NCI-H2107 treated with DMSO at 0.1 percent for 48 hours (cell line): ENCODE results near the gene RARS2.

Experiments
- DNase-seq: peaks from one replicate; lab custom pipeline; 2025; ENCODE audit not compliant: unreplicated experiment; lab: John Stamatoyannopoulos, UW

RARS2 gene

DNA sequence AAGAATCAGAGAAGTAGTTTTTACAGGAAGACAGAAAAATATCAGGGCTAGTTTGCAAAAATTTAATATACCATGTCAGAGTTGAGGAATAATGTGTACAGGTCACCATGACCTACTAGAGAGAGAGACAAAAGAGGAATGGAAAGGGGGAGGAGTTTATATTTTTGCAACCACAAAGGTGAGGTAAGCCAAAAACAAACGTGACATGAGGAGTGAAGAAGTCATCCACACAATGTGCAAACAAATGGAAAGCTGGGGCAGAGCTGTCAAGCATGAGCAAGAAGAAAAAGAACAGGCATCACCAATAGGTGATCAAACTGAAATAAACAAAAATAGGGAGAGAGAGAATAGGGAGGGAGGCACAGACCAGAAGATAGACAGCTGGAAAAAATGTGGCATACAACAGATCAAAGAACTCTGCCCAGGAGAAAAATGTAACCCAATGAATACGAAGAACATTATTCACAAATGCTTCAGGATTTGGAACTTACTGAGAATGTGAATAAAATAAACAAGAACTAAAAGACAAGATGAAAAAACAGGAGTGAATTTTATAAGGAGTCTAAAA lies 15.5 kb downstream of the RARS2 start:
- DNase-seq: peak; percentile 47

DNA sequence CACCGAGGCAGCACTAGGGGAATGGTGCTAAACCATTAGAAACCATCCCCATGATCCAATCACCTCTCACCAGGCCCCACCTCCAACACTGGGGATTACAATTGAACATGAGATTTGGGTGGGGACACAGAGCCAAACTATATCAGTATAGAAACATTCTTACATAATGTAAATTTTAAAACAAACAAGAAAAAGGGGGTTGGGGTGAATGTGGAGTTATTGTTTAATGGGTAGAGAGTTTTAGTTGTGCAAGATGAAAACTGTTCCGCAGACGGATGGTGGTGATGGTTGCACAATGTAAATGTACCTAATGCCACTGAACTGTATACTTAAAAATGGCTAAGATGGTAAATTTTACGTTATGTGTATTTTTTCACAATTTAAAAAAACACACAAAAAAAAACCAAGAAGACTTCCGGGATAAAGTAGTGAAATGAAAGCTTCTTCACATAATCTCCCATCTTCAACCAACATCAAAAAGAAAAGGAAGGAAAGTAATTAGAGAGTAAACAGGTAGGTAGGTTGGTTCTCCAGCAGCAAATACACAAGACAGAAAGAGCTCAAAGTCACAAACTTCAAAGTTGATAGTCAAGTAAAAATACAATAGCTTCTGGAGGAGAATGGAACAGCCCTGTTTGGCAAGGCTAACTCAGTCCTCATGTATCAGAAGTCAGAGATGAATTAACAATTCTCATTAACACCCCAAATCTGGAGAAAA lies 16.3 kb downstream of the RARS2 start:
- no peak for DNase-seq

- DNase-seq: no peak
Measured at GRCh38 chr6:87572883-87573282, 16.9 kb downstream of the RARS2 start.

DNA sequence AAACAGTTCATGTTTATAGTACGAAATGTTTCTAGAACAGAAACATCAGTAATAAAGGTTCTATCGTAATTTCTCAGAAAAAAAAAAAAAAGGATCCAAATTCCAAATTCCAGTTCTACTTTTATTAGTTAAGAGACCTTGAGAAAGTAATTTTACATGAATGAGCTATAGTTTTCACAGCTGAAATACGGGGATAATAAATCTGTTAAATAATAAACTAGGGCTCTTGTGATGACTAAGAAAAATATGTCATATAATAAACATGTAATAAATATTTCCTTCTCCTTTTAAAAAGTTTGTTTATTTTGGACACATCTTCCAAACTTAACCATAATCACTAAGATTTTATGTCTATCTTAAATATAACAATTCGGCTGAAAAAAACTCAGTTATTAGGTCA lies 17.8 kb downstream of the RARS2 start:
- no peak for DNase-seq

GRCh38 chr6:87561017-87561416 lies 28.8 kb downstream of the RARS2 start:
- no peak for DNase-seq

GRCh38 chr6:87558446-87558845 lies 31.3 kb downstream of the RARS2 start:
- no peak for DNase-seq

- no peak for DNase-seq
Measured at GRCh38 chr6:87555506-87555905, 34.3 kb downstream of the RARS2 start.

GRCh38 chr6:87553159-87553765 lies 36.5 kb downstream of the RARS2 start:
- no peak for DNase-seq

- no peak for DNase-seq
Measured at GRCh38 chr6:87551799-87552198, 38.0 kb downstream of the RARS2 start.

GRCh38 chr6:87544474-87544735 lies 45.4 kb downstream of the RARS2 start:
- DNase-seq: no peak

DNA sequence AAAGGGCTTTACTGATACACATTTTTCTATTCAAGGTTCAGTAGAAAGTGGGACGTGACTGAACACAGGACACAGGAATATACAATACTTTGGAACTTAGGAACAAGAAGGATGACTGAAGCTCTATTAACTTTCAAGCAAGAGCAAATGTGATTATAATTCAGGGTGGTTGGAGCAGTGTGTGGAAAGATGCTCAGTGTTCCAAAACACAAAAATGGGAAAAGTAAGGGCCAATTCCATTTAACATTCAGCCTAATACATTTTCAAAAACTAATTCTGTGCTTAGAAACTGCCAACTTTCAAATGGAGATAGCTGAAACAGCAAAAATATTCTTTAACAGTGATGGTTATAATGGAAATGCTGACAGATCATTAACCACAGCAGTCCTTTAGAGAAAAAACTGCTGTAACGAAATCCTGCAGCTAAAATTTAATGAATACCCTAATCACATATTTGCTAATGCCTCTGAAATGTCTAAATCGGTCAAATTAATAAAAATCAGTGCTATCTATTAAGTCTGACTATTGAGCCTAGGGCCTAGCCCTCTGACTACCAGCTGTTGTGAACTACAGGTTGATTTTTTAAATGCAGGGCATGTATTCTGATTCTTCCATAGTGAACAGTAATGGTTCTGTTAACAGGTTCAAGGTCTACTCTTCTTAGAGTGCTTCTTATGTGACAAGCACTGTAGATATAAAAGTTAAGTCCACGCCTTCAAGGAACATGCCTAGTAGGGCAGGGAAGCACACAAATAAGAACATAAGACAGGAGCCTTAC lies 45.9 kb downstream of the RARS2 start:
- DNase-seq: no peak

GRCh38 chr6:87541744-87542143 lies 48.0 kb downstream of the RARS2 start:
- no peak for DNase-seq

- DNase-seq: no peak
Measured at GRCh38 chr6:87541041-87541440, 48.7 kb downstream of the RARS2 start.

DNA sequence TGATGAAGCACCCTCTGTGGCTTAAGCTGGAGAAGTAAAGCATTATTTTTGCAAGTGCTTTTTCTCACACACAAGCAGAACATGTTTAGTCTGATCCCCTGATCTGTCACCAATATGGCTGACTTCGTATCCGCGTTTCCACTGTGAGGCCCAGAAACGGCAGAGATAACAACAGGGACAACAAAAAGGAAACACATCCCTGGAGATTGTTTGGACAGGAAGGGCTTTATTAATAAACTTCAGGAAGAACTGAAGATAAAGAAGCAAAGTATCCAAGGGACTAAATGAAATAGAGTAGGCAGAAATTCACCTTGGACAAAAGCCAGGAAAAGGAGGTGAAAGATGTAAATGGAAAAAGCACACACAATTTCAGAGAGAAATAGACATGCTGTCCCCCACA lies 49.2 kb downstream of the RARS2 start:
- DNase-seq: no peak

DNA sequence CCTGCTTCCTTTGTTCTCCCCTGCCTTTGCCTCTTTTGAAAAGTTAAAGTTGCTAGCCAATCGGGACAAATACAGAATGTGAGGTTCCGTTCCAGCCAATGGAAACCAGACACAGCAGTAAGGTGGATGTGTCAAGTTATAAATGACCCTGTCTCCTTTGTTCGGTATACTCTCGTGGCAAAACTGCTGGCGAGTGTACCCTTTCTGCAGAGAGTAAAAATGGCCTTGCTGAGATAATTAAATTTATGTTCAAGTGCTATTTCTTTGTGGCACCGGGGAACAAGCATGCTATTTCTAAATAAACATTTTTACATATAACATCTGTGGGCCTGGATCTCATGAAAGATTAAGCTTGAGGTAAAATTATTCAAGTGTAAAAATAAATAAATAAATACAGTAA lies 50.2 kb downstream of the RARS2 start:
- no peak for DNase-seq

DNA sequence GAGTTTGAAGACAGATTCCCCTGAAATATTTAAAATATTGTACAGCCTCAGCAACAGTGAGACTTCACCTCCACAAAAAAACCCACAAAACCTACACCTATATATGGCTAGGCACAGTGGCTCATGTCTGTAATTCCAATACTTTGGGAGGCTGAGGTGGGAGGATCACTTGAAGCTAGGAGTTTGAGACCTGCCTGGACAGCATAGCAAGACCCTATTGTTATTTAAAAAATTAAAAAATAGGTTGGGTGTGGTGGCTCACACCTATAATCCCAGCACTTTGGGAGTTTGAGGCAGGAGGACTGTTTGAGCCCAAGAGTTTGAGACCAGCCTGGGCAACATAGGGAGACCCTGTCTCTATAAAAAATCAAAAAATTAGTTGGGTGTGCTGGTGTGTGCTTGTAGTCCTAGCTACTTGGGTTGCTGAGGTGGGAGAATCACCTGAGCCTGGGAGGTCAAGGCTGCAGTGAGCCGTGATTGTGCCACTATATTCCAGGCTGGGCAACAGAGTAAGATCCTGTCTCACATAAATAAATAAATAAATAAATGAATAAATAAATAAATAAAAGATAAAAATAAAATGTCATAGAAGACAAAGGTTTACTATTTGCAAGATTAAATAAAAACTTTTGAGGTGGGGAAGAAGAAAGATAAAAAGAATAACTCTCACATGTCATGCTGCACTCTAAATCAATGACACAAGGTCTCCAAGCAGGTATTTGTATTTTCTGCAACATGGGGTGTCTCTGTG lies 51.1 kb downstream of the RARS2 start:
- DNase-seq: no peak

- DNase-seq: no peak
Measured at GRCh38 chr6:87534377-87535047, 55.3 kb downstream of the RARS2 start.

- DNase-seq: no peak
Measured at GRCh38 chr6:87529221-87529620, 60.6 kb downstream of the RARS2 start.

DNA sequence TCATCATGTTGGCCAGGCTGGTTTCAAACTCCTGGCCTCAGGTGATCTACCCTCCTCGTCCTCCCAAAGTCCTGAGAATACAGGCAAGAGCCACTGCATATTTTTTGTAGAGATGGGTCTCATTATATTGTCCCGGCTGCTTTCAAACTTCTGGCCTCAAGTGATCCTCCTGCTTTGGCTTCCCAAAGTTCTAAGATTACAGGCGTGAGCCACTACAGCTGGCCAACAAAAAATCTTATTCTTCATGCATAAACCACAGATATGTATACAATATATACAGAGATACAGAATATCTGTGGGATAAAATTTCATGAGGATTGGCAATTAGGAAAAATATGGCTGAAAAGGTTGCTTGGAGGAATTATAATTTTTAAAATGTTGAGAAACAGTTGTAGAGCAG lies 67.1 kb downstream of the RARS2 start:
- DNase-seq: no peak

DNA sequence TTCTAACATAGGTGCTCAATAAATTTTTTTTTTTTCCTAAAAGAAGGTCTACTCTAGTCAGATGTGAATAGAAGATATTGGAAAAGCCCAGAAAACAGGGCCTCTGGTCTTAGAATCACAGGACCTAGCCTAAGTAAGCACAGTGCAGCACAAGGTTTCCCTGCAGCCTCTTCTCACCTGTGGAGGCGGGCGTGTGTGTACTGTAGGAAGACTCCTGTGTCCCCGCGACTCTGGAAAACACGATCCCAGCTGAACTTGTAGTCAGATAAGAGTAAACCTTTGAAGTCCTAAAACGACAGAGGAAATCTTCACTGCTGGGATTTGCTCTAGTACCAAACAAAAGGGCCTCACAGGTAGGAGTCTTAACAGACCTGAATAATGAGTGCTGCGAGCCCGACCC lies 71.3 kb downstream of the RARS2 start:
- DNase-seq: no peak

- no peak for DNase-seq
Measured at GRCh38 chr6:87514831-87515230, 75.0 kb downstream of the RARS2 start.
